Stimulated activated naive CD8-positive, alpha-beta T cell treated with anti-CD3 and anti-CD28 coated beads, Interleukin-15, amount 100 ng/mL, for 72 hours (primary cell): ENCODE measurements around the gene ZNF611.
"Not testable (repeated sequence)": the region's sequence is repeated elsewhere in the genome, so short reads cannot be mapped to it uniquely, and the experiment has no call there.

Source experiments
- ATAC-seq: fragments of 150-1000 bp; cut with Tn5 transposase; 2 replicates; pipeline ENCODE4 v1.10.0; 2021; ENCODE audit warnings: mild to moderate bottlenecking, moderate library complexity
- DNase-seq, 2 donors: peaks; one replicate each; pipeline ENCODE4 v3.0.0; 2021 to 2022
- H3K27ac Mint-ChIP-seq, 2 donors: one replicate each; pipeline ENCODE4 v1.8.0; 2022; ENCODE audit warnings: mild to moderate bottlenecking in 2 of 2, mixed read lengths in 2 of 2, moderate library complexity in 2 of 2
- H3K27me3 Mint-ChIP-seq: one replicate; pipeline ENCODE4 v1.8.0; 2022; ENCODE audit warnings: mixed read lengths
- H3K4me1 Mint-ChIP-seq: one replicate; pipeline ENCODE4 v1.8.0; 2022; ENCODE audit warnings: mild to moderate bottlenecking, mixed read lengths
- H3K4me3 Mint-ChIP-seq, 2 donors: one replicate each; pipeline ENCODE4 v1.8.0; 2022; ENCODE audit warnings: mild to moderate bottlenecking in 2 of 2, mixed read lengths in 2 of 2, moderate library complexity in 1 of 2
- H3K9me3 Mint-ChIP-seq, 2 donors: one replicate each; pipeline ENCODE4 v1.8.0; 2022; ENCODE audit warnings: mixed read lengths in 2 of 2

Gene ZNF611

GRCh38 chr19:52695996-52696395, 38.8 kb downstream of the ZNF611 start:
- Mint-ChIP-seq H3K27ac (no peak overlapping the region), H3K27me3 (no peaks in the 10 kb centered on the region), H3K9me3 (peaks cover 24 to 34% of the 10 kb centered on the region in 2 donors), H3K4me1 (peaks cover 8% of the 10 kb centered on the region), H3K4me3 (no peak overlapping the region)
- ATAC-seq (no peak), DNase-seq (no peak)

GRCh38 chr19:52694921-52695320, 39.9 kb downstream of the ZNF611 start:
- peaks cover 15 to 23% of the 10 kb centered on the region in 2 donors for H3K9me3 Mint-ChIP-seq
- H3K27ac Mint-ChIP-seq, result no peak overlapping the region
- no peak overlapping the region for H3K4me3 Mint-ChIP-seq
- peaks cover 18% of the 10 kb centered on the region for H3K4me1 Mint-ChIP-seq
- no peaks in the 10 kb centered on the region for H3K27me3 Mint-ChIP-seq
- ATAC-seq (no peak), DNase-seq (no peak)

- not testable (repeated sequence) for H3K4me3 Mint-ChIP-seq, H3K27ac Mint-ChIP-seq, ATAC-seq, H3K27me3 Mint-ChIP-seq, DNase-seq
- Mint-ChIP-seq H3K9me3 (peaks cover 13 to 17% of the 10 kb centered on the region in 2 donors), H3K4me1 (peaks cover 24% of the 10 kb centered on the region)
Measured at GRCh38 chr19:52694281-52694680, 40.6 kb downstream of the ZNF611 start.

- Mint-ChIP-seq H3K27me3 (no peaks in the 10 kb centered on the region), H3K4me3 (no peak overlapping the region), H3K9me3 (peaks cover 3 to 7% of the 10 kb centered on the region in 2 donors), H3K27ac (peak overlapping the region in 1 of 2 donors; percentile 70), H3K4me1 (peaks cover 31% of the 10 kb centered on the region)
- no peak for DNase-seq
- no peak for ATAC-seq
Measured at GRCh38 chr19:52692431-52693008, 42.3 kb downstream of the ZNF611 start.

- Mint-ChIP-seq H3K27me3 (no peaks in the 10 kb centered on the region), H3K27ac (no peak overlapping the region), H3K4me1 (peaks cover 31% of the 10 kb centered on the region), H3K9me3 (peaks cover 0 to 5% of the 10 kb centered on the region in 2 donors), H3K4me3 (no peak overlapping the region)
- no peak for DNase-seq
- no peak for ATAC-seq
Measured at GRCh38 chr19:52691737-52692136, 43.1 kb downstream of the ZNF611 start.

GRCh38 chr19:52691215-52691610, 43.6 kb downstream of the ZNF611 start:
- peaks cover 31% of the 10 kb centered on the region for H3K4me1 Mint-ChIP-seq
- H3K4me3 Mint-ChIP-seq, result peak overlapping the region; percentile 97 to 99
- ATAC-seq (no peak), DNase-seq (no peak)
- H3K9me3 Mint-ChIP-seq, result peaks cover 0 to 5% of the 10 kb centered on the region in 2 donors
- no peaks in the 10 kb centered on the region for H3K27me3 Mint-ChIP-seq
- H3K27ac Mint-ChIP-seq, result peak overlapping the region in 1 of 2 donors; percentile 90

GRCh38 chr19:52690369-52691214, 44.3 kb downstream of the ZNF611 start:
- Mint-ChIP-seq H3K27me3 (no peaks in the 10 kb centered on the region), H3K4me1 (peaks cover 31% of the 10 kb centered on the region), H3K4me3 (peak overlapping the region; percentile 97 to 99), H3K27ac (peak overlapping the region; percentile 95 to 96), H3K9me3 (peaks cover 0 to 5% of the 10 kb centered on the region in 2 donors)
- peak; percentile 82 to 85 for DNase-seq
- ATAC-seq, result peak; percentile 96

- peak; percentile 69 for ATAC-seq
- peak overlapping the region; percentile 97 to 99 for H3K4me3 Mint-ChIP-seq
- peaks cover 0 to 5% of the 10 kb centered on the region in 2 donors for H3K9me3 Mint-ChIP-seq
- DNase-seq, result peak; percentile 36 to 42
- H3K4me1 Mint-ChIP-seq, result peaks cover 36% of the 10 kb centered on the region
- no peaks in the 10 kb centered on the region for H3K27me3 Mint-ChIP-seq
- H3K27ac Mint-ChIP-seq, result peak overlapping the region; percentile 95 to 96
Measured at GRCh38 chr19:52689843-52690368, 44.9 kb downstream of the ZNF611 start.

GRCh38 chr19:52688925-52689796, 45.7 kb downstream of the ZNF611 start:
- DNase-seq, ATAC-seq, H3K9me3 Mint-ChIP-seq, H3K27me3 Mint-ChIP-seq: not testable (repeated sequence)
- Mint-ChIP-seq H3K4me1 (peaks cover 42% of the 10 kb centered on the region), H3K27ac (peak overlapping the region; percentile 94 to 95), H3K4me3 (peak overlapping the region; percentile 97 to 99)

- H3K27ac Mint-ChIP-seq, result no peak overlapping the region
- DNase-seq (no peak), ATAC-seq (no peak)
- H3K4me3 Mint-ChIP-seq, result peak overlapping the region in 1 of 2 donors; percentile 13
- H3K27me3 Mint-ChIP-seq, result no peaks in the 10 kb centered on the region
- H3K4me1 Mint-ChIP-seq, result peaks cover 42% of the 10 kb centered on the region
- H3K9me3 Mint-ChIP-seq, result peaks cover 0 to 5% of the 10 kb centered on the region in 2 donors
Measured at GRCh38 chr19:52688335-52688734, 46.5 kb downstream of the ZNF611 start.

- peaks cover 0 to 5% of the 10 kb centered on the region in 2 donors for H3K9me3 Mint-ChIP-seq
- no peaks in the 10 kb centered on the region for H3K27me3 Mint-ChIP-seq
- no peak overlapping the region for H3K27ac Mint-ChIP-seq
- no peak overlapping the region for H3K4me3 Mint-ChIP-seq
- peaks cover 42% of the 10 kb centered on the region for H3K4me1 Mint-ChIP-seq
- DNase-seq (no peak), ATAC-seq (no peak)
Measured at GRCh38 chr19:52687684-52688083, 47.2 kb downstream of the ZNF611 start.

- DNase-seq, result no peak
- H3K27me3 Mint-ChIP-seq, result no peaks in the 10 kb centered on the region
Measured at GRCh38 chr19:52685811-52686210, 49.0 kb downstream of the ZNF611 start.

GRCh38 chr19:52681216-52681615, 53.6 kb downstream of the ZNF611 start:
- H3K4me3 Mint-ChIP-seq, H3K27ac Mint-ChIP-seq, DNase-seq, H3K9me3 Mint-ChIP-seq, ATAC-seq, H3K27me3 Mint-ChIP-seq: not testable (repeated sequence)
- H3K4me1 Mint-ChIP-seq, result peaks cover 11% of the 10 kb centered on the region

More at GRCh38 chr19:52685811-52686210, 49.0 kb downstream of the ZNF611 start:
- H3K4me1 Mint-ChIP-seq, result peaks cover 37% of the 10 kb centered on the region
- H3K4me3 Mint-ChIP-seq, result no peak overlapping the region
- no peak overlapping the region for H3K27ac Mint-ChIP-seq
- no peak for ATAC-seq
- peaks cover 0 to 5% of the 10 kb centered on the region in 2 donors for H3K9me3 Mint-ChIP-seq

GRCh38 chr19:52679598-52679997, 55.2 kb downstream of the ZNF611 start:
- no peak overlapping the region for H3K27ac Mint-ChIP-seq
- H3K4me3 Mint-ChIP-seq, result no peak overlapping the region
- DNase-seq, result no peak
- no peaks in the 10 kb centered on the region for H3K27me3 Mint-ChIP-seq
- H3K9me3 Mint-ChIP-seq, result peaks cover 16% of the 10 kb centered on the region in 2 donors
- no peak for ATAC-seq
- peaks cover 11% of the 10 kb centered on the region for H3K4me1 Mint-ChIP-seq

GRCh38 chr19:52675239-52675638, 59.6 kb downstream of the ZNF611 start:
- not testable (repeated sequence) for H3K4me3 Mint-ChIP-seq, H3K4me1 Mint-ChIP-seq, H3K27me3 Mint-ChIP-seq, DNase-seq, ATAC-seq, H3K27ac Mint-ChIP-seq
- H3K9me3 Mint-ChIP-seq, result peaks cover 16% of the 10 kb centered on the region in 2 donors
